Common myeloid progenitor, CD34-positive (primary cell): ENCODE results near the gene SIT1.
"Not testable (repeated sequence)": the region's sequence is repeated elsewhere in the genome, so short reads cannot be mapped to it uniquely, and the experiment has no call there.

ENCODE experiments used
- CTCF ChIA-PET: fragments of 350-600 bp; sonication (Branson Sonifier 250); formaldehyde crosslinking; loops from one replicate; lab custom pipeline; 2021; ENCODE audit warnings: antibody characterized with exemption; lab: Charles Lee
- POLR2A ChIA-PET: fragments of 350-600 bp; sonication (Branson Sonifier 250); formaldehyde crosslinking; loops from one replicate; lab custom pipeline; 2021; ENCODE audit warnings: antibody characterized with exemption; lab: Charles Lee
- DNase-seq, 3 donors: peaks; one replicate each; pipeline versions ENCODE4 v3.0.0 to v3.0.0-alpha.2; 2013
- H3K27ac ChIP-seq, 2 experiments: 1 replicate in 1 of 2; 2 replicates in 1 of 2; pipeline ENCODE4 v1.7.0; 2013; ENCODE audit warnings: inconsistent platforms in 2 of 2, low read length in 2 of 2, mild to moderate bottlenecking in 2 of 2, low read depth in 1 of 2, moderate library complexity in 1 of 2; ENCODE audit not compliant: severe bottlenecking in 2 of 2, insufficient read depth in 1 of 2, poor library complexity in 1 of 2
- H3K27me3 ChIP-seq, 5 experiments: replicated peaks in 2 of 5; 1 replicate in 3 of 5; 2 replicates in 2 of 5; pipeline versions ENCODE4 v1.6.1 to v1.7.0; 2013; ENCODE audit warnings: low read length in 4 of 5, mild to moderate bottlenecking in 2 of 5, moderate library complexity in 2 of 5, inconsistent platforms in 1 of 5; ENCODE audit not compliant: insufficient read depth in 5 of 5, control insufficient read depth in 4 of 5
- H3K36me3 ChIP-seq, 4 experiments: 1 replicate in 2 of 4; 2 replicates in 2 of 4; pipeline versions ENCODE4 v1.6.1 to v1.7.0; 2013; ENCODE audit warnings: low read length in 3 of 4, control low read depth in 1 of 4, mild to moderate bottlenecking in 1 of 4; ENCODE audit not compliant: control insufficient read depth in 4 of 4, insufficient read depth in 4 of 4
- H3K4me1 ChIP-seq, 4 experiments: 1 replicate in 3 of 4; 2 replicates in 1 of 4; pipeline versions ENCODE4 v1.6.1 to v1.7.1; 2013; ENCODE audit warnings: low read length in 3 of 4, mild to moderate bottlenecking in 3 of 4, control low read depth in 1 of 4, inconsistent platforms in 1 of 4, moderate library complexity in 1 of 4; ENCODE audit not compliant: control insufficient read depth in 4 of 4, insufficient read depth in 4 of 4; ENCODE audit errors: control extremely low read depth in 1 of 4
- H3K4me3 ChIP-seq, 7 experiments: 1 replicate in 4 of 7; 2 replicates in 3 of 7; pipeline versions ENCODE4 v1.5.1 to v1.7.0; 2013; ENCODE audit warnings: mild to moderate bottlenecking in 7 of 7, low read length in 6 of 7, moderate library complexity in 6 of 7, inconsistent platforms in 2 of 7, low read depth in 2 of 7, control low read depth in 1 of 7; ENCODE audit not compliant: insufficient read depth in 4 of 7, control insufficient read depth in 1 of 7; ENCODE audit errors: extremely low read depth in 1 of 7
- H3K9me3 ChIP-seq, 5 experiments: 1 replicate in 4 of 5; 2 replicates in 1 of 5; pipeline versions ENCODE4 v1.6.1 to v1.7.1; 2013; ENCODE audit warnings: low read length in 4 of 5, mild to moderate bottlenecking in 2 of 5, inconsistent platforms in 1 of 5, low read depth in 1 of 5, moderate library complexity in 1 of 5; ENCODE audit not compliant: control insufficient read depth in 4 of 5, insufficient read depth in 2 of 5; ENCODE audit errors: control extremely low read depth in 1 of 5
- WGBS: methylation state at CpG from one replicate; pipeline ENCODE4 v1.1.5; 2013; ENCODE audit not compliant: insufficient coverage; 5-methylcytosine and 5-hydroxymethylcytosine counted together

SIT1 gene

GRCh38 chr9:35646533-35647265 is 4.0 kb downstream of the SIT1 start:
- H3K4me1 ChIP-seq = peaks cover 0 to 61% (median 34%) of the 10 kb centered on the region in 4 experiments
- H3K27me3 ChIP-seq = no peaks in the 10 kb centered on the region
- POLR2A ChIA-PET = interaction anchor here (0.6 to 2.7 kb wide), 3 partner anchors 11 to 663 kb away, joined by 3 to 14 read pairs (median 3); partner anchors contain the start of genes CCDC107, CREB3, RMRP and TLN1
- CTCF ChIA-PET = interaction anchor here (0.6 to 8.5 kb wide), 23 partner anchors 11 to 167 kb away, joined by 3 to 117 read pairs (median 6); partner anchors contain the start of genes ARHGEF39, CCDC107, GBA2 and RGP1
- under 1% methylated on average over 52 of the region's 58 CpGs for WGBS
- peak overlapping the region; percentile 46 to 91 (median 84) for H3K4me3 ChIP-seq
- no peaks in the 10 kb centered on the region for H3K9me3 ChIP-seq
- DNase-seq = peak; percentile 91 to 94 (median 94)
- no peaks in the 10 kb centered on the region for H3K36me3 ChIP-seq
- peak overlapping the region; percentile 83 to 87 for H3K27ac ChIP-seq

GRCh38 chr9:35646153-35646532 is 4.6 kb downstream of the SIT1 start:
- H3K27ac ChIP-seq = peak overlapping the region; percentile 83 to 87
- no peaks in the 10 kb centered on the region for H3K9me3 ChIP-seq
- peak overlapping the region; percentile 46 to 91 (median 84) for H3K4me3 ChIP-seq
- 0% methylated on average over 8 of the region's 11 CpGs for WGBS
- DNase-seq = peak in 2 of 3 donors; percentile 43 to 45
- ChIA-PET POLR2A (interaction anchor here (0.8 to 2.7 kb wide), 2 partner anchors 11 to 86 kb away, joined by 3 to 14 read pairs; partner anchors contain the start of genes CCDC107, CREB3, RMRP and TLN1), CTCF (interaction anchor here (0.6 to 8.5 kb wide), 14 partner anchors 7 to 272 kb away, joined by 3 to 117 read pairs (median 6); partner anchors contain the start of genes ARHGEF39, CCDC107 and RMRP)
- peaks cover 0 to 66% (median 36%) of the 10 kb centered on the region in 4 experiments for H3K4me1 ChIP-seq
- H3K27me3 ChIP-seq = no peaks in the 10 kb centered on the region
- H3K36me3 ChIP-seq = no peaks in the 10 kb centered on the region

GRCh38 chr9:35645736-35646135 is 5.0 kb downstream of the SIT1 start:
- WGBS = 27% methylated on average over 5 of the region's 10 CpGs
- H3K4me1 ChIP-seq = peaks cover 0 to 65% (median 36%) of the 10 kb centered on the region in 4 experiments
- H3K36me3 ChIP-seq, H3K27me3 ChIP-seq, H3K9me3 ChIP-seq, DNase-seq: not testable (repeated sequence)
- POLR2A ChIA-PET = interaction anchor here (0.8 to 2.7 kb wide), 2 partner anchors 12 to 86 kb away, joined by 3 to 14 read pairs; partner anchors contain the start of genes CCDC107, CREB3, RMRP and TLN1
- H3K27ac ChIP-seq = peak overlapping the region; percentile 83 to 87
- peak overlapping the region; percentile 46 to 91 (median 84) for H3K4me3 ChIP-seq
- CTCF ChIA-PET = interaction anchor here (0.7 to 8.5 kb wide), 12 partner anchors 8 to 273 kb away, joined by 3 to 117 read pairs (median 5); partner anchors contain the start of genes ARHGEF39, CCDC107 and RMRP

GRCh38 chr9:35643046-35643445 is 7.7 kb downstream of the SIT1 start:
- Histone ChIP-seq H3K27ac (no peak overlapping the region), H3K36me3 (no peaks in the 10 kb centered on the region), H3K4me1 (peaks cover 0 to 57% (median 34%) of the 10 kb centered on the region in 4 experiments), H3K27me3 (no peaks in the 10 kb centered on the region), H3K4me3 (no peak overlapping the region), H3K9me3 (peaks cover 0 to 2% (median 0%) of the 10 kb centered on the region in 5 experiments)
- POLR2A ChIA-PET = interaction anchor here (1.0 kb wide), 1 partner anchor 20 kb away, joined by 3 read pairs; no protein-coding TSS in a partner anchor
- CTCF ChIA-PET = interaction anchor here (1.7 to 8.5 kb wide), 2 partner anchors 15 to 31 kb away, joined by 5 to 95 read pairs; no protein-coding TSS in a partner anchor
- WGBS = 98% methylated on average over 8 of the region's 12 CpGs
- DNase-seq = no peak

GRCh38 chr9:35641478-35641877 is 9.3 kb downstream of the SIT1 start:
- H3K4me1 ChIP-seq = peaks cover 3 to 51% (median 29%) of the 10 kb centered on the region in 4 experiments
- H3K27me3 ChIP-seq, H3K4me3 ChIP-seq, DNase-seq, H3K9me3 ChIP-seq, H3K27ac ChIP-seq, POLR2A ChIA-PET, H3K36me3 ChIP-seq: not testable (repeated sequence)
- WGBS = no CpG with 5 or more reads among the region's 3 CpGs
- CTCF ChIA-PET = interaction anchor here (1.2 kb wide), 1 partner anchor 26 kb away, joined by 3 read pairs; no protein-coding TSS in a partner anchor

GRCh38 chr9:35640431-35640830 is 10.3 kb downstream of the SIT1 start:
- not testable (repeated sequence) for H3K4me3 ChIP-seq, DNase-seq
- over 99% methylated on average over 15 of the region's 15 CpGs for WGBS

More at GRCh38 chr9:35640431-35640830, 10.3 kb downstream of the SIT1 start:
- H3K27me3 ChIP-seq, H3K36me3 ChIP-seq, H3K27ac ChIP-seq, H3K9me3 ChIP-seq, POLR2A ChIA-PET: not testable (repeated sequence)
- H3K4me1 ChIP-seq = peaks cover 6 to 51% (median 32%) of the 10 kb centered on the region in 4 experiments
- CTCF ChIA-PET = interaction anchor here (1.2 to 2.1 kb wide), 2 partner anchors 25 to 30 kb away, joined by 3 to 8 read pairs; no protein-coding TSS in a partner anchor
